GM23338 (cell line): ENCODE results near the gene VGLL4.

ENCODE experiments used
- CTCF ChIP-seq, 2 experiments: fragments of 200-600 bp in 1 of 2; sonication (generic) in 1 of 2; conservative IDR thresholded peaks; 2 replicates each; pipeline versions ENCODE4 v1.5.1 to v1.6.1; 2016 to 2017; ENCODE audit warnings: antibody characterized with exemption in 2 of 2, low read depth in 2 of 2, mild to moderate bottlenecking in 2 of 2, moderate library complexity in 1 of 2
- EZH2phosphoT487 ChIP-seq: fragments of 200-600 bp; sonication (generic); IDR thresholded peaks from one replicate; pipeline ENCODE4 v1.8.1; 2018; ENCODE audit warnings: antibody characterized with exemption; ENCODE audit not compliant: unreplicated experiment
- JUNB ChIP-seq: IDR thresholded peaks from one replicate; pipeline ENCODE4 v1.6.1; 2016; ENCODE audit warnings: antibody characterized with exemption; ENCODE audit not compliant: unreplicated experiment
- NANOG ChIP-seq: IDR thresholded peaks from 2 replicates; pipeline ENCODE4 v1.6.1; 2016; ENCODE audit warnings: antibody characterized with exemption, borderline replicate concordance
- POLR2AphosphoS5 ChIP-seq: IDR thresholded peaks from 2 replicates; pipeline ENCODE4 v1.6.1; 2016; ENCODE audit warnings: antibody characterized with exemption, low read depth

GRCh38 chr3:11570789-11571495 lies 72.8 kb downstream of the VGLL4 start:
- no peak for TF ChIP-seq CTCF (conservative IDR thresholded peaks at IDR 0.05; ENCODE audit: low read depth in 2 of 2)
- TF ChIP-seq POLR2AphosphoS5: no peak
- TF ChIP-seq JUNB: no peak
- no peak for TF ChIP-seq NANOG
- TF ChIP-seq EZH2phosphoT487: no peak
